PC-9 (cell line): Measurements from ENCODE around the gene TBC1D2B.
"Not testable (repeated sequence)": the region's sequence is repeated elsewhere in the genome, so short reads cannot be mapped to it uniquely, and the experiment has no call there.

ENCODE experiments used
- CTCF ChIP-seq: fragments of 200-600 bp; sonication (generic); conservative IDR thresholded peaks from 2 replicates; pipeline ENCODE4 v1.6.1; 2017; ENCODE audit warnings: mixed run types, antibody characterized with exemption, mild to moderate bottlenecking, moderate library complexity
- EZH2 ChIP-seq: fragments of 200-600 bp; sonication (generic); IDR thresholded peaks from 2 replicates; pipeline ENCODE4 v1.8.0; 2017; ENCODE audit warnings: antibody characterized with exemption, low read depth

GRCh38 chr15:77980674-77981073 lies 96.8 kb downstream of the TBC1D2B start:
- not testable (repeated sequence) for TF ChIP-seq EZH2, CTCF
